GM23248 (cell line): ENCODE results near the gene ZNF581.

Source experiments
- EZH2 ChIP-seq: fragments of 200-600 bp; sonication (generic); IDR thresholded peaks from 2 replicates; pipeline ENCODE4 v1.6.1; 2018; ENCODE audit warnings: antibody characterized with exemption, mild to moderate bottlenecking; ENCODE audit not compliant: insufficient read depth, poor library complexity, severe bottlenecking
- EZH2phosphoT487 ChIP-seq: fragments of 200-600 bp; sonication (generic); IDR thresholded peaks from 2 replicates; pipeline ENCODE4 v1.6.1; 2018; ENCODE audit warnings: antibody characterized with exemption, moderate library complexity, mild to moderate bottlenecking, low read depth; ENCODE audit not compliant: insufficient read depth

- no peak for TF ChIP-seq EZH2
- TF ChIP-seq EZH2phosphoT487, result no peak
Measured at GRCh38 chr19:55659822-55660221, 16.4 kb downstream of the ZNF581 start.
